RWPE2 (cell line): ENCODE measurements around the gene MED16.

Experiments
- ATAC-seq: fragments of 200-7000 bp; cut with Tn5 transposase; 3 replicates; pipeline ENCODE4 v1.9.1; 2021; ENCODE audit warnings: low read depth
- DNase-seq: peaks from one replicate; pipeline ENCODE4 v3.0.0-alpha.2; 2020; ENCODE audit warnings: low spot score
- H3K27ac ChIP-seq: fragments of 450-650 bp; 2 replicates; pipeline ENCODE4 v1.5.1; 2017; ENCODE audit warnings: mild to moderate bottlenecking; ENCODE audit not compliant: poor library complexity, severe bottlenecking
- H3K27me3 ChIP-seq: fragments of 250-450 bp; sonication (Bioruptor Pico); 2 replicates; pipeline ENCODE4 v1.5.1; 2021; ENCODE audit warnings: mild to moderate bottlenecking, moderate library complexity; ENCODE audit not compliant: insufficient read depth, poor library complexity, severe bottlenecking
- H3K36me3 ChIP-seq: fragments of 250-450 bp; sonication (Bioruptor Pico); 2 replicates; pipeline ENCODE4 v1.5.1; 2020; ENCODE audit warnings: low read depth, mild to moderate bottlenecking, moderate library complexity
- H3K4me1 ChIP-seq: fragments of 250-450 bp; sonication (Bioruptor Pico); 2 replicates; pipeline ENCODE4 v1.5.1; 2021; ENCODE audit warnings: mild to moderate bottlenecking, moderate library complexity; ENCODE audit not compliant: insufficient read depth, poor library complexity, severe bottlenecking
- H3K4me3 ChIP-seq: fragments of 250-450 bp; sonication (Bioruptor Pico); 2 replicates; pipeline ENCODE4 v1.5.1; 2021; ENCODE audit warnings: mild to moderate bottlenecking, moderate library complexity; ENCODE audit not compliant: severe bottlenecking
- H3K9me3 ChIP-seq: fragments of 250-450 bp; sonication (Bioruptor Pico); 2 replicates; pipeline ENCODE4 v1.5.1; 2021; ENCODE audit warnings: mild to moderate bottlenecking, moderate library complexity; ENCODE audit not compliant: severe bottlenecking
- TF ChIP-seq, protein P1 (sequence below): fragments of 450-650 bp; IDR thresholded peaks from one replicate; pipeline ENCODE4 v1.5.1; 2017; ENCODE audit warnings: mild to moderate bottlenecking, moderate library complexity; ENCODE audit not compliant: poor library complexity, severe bottlenecking

MED16 gene

DNA sequence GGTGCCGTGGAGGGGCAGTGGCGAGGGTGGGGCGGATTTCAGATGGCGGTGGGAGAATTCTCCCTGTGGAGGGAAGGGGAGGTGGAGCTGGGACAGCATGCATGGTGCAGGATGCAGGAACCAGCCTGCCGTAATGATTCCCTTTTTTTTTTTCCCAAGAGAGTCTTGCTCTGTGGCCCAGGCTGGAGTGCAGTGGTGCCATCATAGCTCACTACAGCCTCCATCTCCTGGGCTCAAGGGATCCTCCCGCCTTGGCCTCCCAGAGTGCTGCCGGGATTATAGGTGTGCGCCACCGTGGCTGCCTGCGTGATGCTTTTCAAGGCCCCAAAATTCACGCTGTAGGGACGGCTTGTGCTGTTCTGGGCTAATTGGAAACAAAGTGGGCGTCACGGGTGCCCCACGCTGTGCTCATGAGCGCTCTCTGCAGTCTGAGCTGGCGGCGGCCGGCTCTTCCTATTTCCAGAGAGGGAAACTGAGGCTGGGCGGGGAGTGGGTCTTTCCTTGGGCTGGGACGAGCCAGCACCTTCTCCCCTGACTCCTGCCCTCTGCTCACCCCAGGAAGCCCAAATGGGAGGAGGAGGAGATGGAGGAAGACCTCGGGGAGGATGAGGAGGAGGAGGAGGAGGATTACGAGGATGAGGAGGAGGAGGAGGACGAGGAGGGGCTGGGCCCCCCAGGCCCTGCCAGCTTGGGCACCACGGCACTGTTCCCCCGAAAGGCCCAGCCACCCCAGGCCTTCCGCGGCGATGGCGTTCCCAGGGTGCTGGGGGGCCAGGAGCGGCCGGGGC, 39.1 kb upstream of the MED16 start:
- Histone ChIP-seq H3K4me3 (no peak overlapping the region), H3K27ac (no peak overlapping the region), H3K4me1 (peaks cover 13% of the 10 kb centered on the region), H3K9me3 (no peaks in the 10 kb centered on the region), H3K27me3 (no peaks in the 10 kb centered on the region), H3K36me3 (peaks cover 4% of the 10 kb centered on the region; the same call in 1 of the 2 replicates)
- DNase-seq, result no peak
- TF ChIP-seq, protein P1, sequence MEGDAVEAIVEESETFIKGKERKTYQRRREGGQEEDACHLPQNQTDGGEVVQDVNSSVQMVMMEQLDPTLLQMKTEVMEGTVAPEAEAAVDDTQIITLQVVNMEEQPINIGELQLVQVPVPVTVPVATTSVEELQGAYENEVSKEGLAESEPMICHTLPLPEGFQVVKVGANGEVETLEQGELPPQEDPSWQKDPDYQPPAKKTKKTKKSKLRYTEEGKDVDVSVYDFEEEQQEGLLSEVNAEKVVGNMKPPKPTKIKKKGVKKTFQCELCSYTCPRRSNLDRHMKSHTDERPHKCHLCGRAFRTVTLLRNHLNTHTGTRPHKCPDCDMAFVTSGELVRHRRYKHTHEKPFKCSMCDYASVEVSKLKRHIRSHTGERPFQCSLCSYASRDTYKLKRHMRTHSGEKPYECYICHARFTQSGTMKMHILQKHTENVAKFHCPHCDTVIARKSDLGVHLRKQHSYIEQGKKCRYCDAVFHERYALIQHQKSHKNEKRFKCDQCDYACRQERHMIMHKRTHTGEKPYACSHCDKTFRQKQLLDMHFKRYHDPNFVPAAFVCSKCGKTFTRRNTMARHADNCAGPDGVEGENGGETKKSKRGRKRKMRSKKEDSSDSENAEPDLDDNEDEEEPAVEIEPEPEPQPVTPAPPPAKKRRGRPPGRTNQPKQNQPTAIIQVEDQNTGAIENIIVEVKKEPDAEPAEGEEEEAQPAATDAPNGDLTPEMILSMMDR, result no peak
- ATAC-seq, result no peak

DNA sequence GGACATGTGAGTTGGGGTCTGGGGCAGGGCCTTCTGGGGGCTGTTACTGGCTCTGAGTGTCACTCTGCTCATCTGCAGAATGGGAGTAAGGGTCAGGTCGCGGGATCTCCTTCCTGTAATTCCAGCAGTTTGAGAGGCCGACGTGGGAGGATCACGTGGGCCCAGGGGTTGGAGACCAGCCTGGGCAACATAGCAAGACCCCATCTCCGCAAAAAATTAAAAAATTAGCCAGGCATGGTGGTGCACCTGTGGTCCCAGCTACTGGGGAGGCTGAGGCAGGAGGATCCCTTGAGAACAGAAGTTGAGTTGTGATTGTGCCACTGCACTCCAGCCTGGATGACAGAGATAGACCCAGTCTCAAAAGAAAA, 36.9 kb upstream of the MED16 start:
- no peak for DNase-seq
- Histone ChIP-seq H3K27ac (no peak overlapping the region), H3K9me3 (no peaks in the 10 kb centered on the region), H3K4me3 (no peak overlapping the region), H3K4me1 (peaks cover 13% of the 10 kb centered on the region), H3K27me3 (no peaks in the 10 kb centered on the region), H3K36me3 (peaks cover 4% of the 10 kb centered on the region; the same call in 1 of the 2 replicates)
- no peak for ATAC-seq
- TF ChIP-seq, protein P1, result no peak

DNA sequence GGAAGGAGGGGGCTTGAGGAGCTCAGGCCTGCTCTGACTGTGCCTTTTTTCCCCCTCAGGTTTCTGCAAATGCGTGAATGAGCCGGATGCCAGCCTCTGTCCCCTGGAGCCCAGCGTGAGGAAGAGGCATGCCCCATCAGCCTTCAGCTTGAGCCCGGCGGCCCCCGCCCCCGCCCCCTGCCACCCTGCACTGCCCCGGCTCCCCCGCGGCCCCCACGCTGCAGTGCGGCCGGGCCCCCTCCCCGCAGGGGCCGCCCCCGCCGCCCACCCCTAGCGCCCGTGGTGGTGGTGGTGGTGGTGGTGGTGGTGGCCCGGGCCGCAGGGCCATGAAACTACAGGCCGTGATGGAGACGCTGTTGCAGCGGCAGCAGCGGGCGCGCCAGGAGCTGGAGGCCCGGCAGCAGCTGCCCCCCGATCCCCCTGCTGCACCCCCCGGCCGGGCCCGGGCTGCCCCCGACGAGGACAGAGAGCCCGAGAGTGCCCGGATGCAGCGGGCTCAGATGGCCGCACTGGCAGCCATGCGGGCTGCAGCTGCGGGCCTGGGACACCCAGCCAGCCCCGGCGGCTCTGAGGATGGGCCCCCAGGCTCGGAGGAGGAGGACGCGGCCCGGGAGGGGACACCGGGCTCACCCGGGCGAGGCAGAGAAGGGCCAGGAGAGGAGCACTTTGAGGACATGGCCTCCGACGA, 36.4 kb upstream of the MED16 start:
- TF ChIP-seq, protein P1, result no peak
- Histone ChIP-seq H3K4me3 (no peak overlapping the region), H3K4me1 (peaks cover 13% of the 10 kb centered on the region), H3K27ac (no peak overlapping the region), H3K9me3 (no peaks in the 10 kb centered on the region), H3K27me3 (no peaks in the 10 kb centered on the region), H3K36me3 (peaks cover 4% of the 10 kb centered on the region; the same call in 1 of the 2 replicates)
- DNase-seq (no peak), ATAC-seq (no peak)

DNA sequence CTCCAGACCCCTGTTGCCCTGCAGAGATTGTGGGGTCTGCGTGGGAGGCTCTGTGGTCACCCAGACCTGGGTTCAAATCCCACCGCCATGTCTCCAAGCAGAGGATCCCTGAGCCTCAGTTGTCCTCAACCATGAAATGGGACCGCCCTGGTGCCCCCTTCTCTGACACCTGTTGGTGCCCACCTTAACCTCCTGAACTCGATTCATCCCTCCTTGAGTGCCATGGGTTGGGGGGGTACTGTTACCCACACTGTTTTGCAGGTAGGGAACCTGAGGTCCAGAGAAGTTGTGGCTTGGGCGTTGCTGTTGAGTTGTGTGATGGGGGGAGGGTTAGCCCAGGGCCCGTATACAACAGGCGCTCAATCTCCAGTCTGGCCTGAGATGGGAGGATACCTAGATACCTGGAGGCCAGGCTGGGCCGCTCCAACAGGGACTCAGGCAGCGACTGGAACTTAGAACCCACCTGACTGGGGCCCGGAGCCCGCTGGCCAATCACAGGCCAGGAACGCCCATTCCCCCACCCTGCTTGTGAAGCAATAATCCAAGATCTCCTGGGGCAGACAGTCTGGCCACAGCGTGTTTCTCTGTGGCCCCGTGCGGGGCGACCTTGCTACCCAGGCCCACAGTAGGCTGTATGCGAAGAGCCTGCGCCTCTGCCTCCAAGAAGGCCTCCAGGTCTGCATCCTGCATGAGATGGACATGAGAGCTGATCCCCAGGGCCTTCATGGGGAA, 35.6 kb upstream of the MED16 start:
- Histone ChIP-seq H3K36me3 (peaks cover 4% of the 10 kb centered on the region; the same call in 1 of the 2 replicates), H3K4me1 (peaks cover 8% of the 10 kb centered on the region), H3K9me3 (no peaks in the 10 kb centered on the region), H3K4me3 (no peak overlapping the region), H3K27me3 (no peaks in the 10 kb centered on the region), H3K27ac (no peak overlapping the region)
- DNase-seq (peak; percentile 44), ATAC-seq (no peak)
- TF ChIP-seq, protein P1, result no peak
